Pons (tissue), 1 donor: Measurements from ENCODE around the gene POLR3E.
A peak's percentile ranks its signal among the peaks of the same experiment; 100 is the strongest.
"Not testable (repeated sequence)": the region's sequence is repeated elsewhere in the genome, so short reads cannot be mapped to it uniquely, and the experiment has no call there.

Experiments
- DNase-seq: peaks from one replicate; pipeline ENCODE4 v3.0.0-alpha.2; 2016; ENCODE audit warnings: low spot score

POLR3E gene

GRCh38 chr16:22335668-22336246 is 38.5 kb downstream of the POLR3E start:
- DNase-seq, result no peak

GRCh38 chr16:22336581-22336980 is 39.4 kb downstream of the POLR3E start:
- DNase-seq, result no peak

GRCh38 chr16:22337045-22337444 is 39.8 kb downstream of the POLR3E start:
- DNase-seq, result no peak

GRCh38 chr16:22337849-22338635 is 40.8 kb downstream of the POLR3E start:
- DNase-seq, result no peak

GRCh38 chr16:22340945-22341344 is 43.7 kb downstream of the POLR3E start:
- DNase-seq, result no peak

- DNase-seq, result no peak
Observed at GRCh38 chr16:22342082-22342481, 44.9 kb downstream of the POLR3E start.

- peak; percentile 46 for DNase-seq
Observed at GRCh38 chr16:22346483-22346882, 49.3 kb downstream of the POLR3E start.

GRCh38 chr16:22347100-22347820 is 50.1 kb downstream of the POLR3E start:
- peak; percentile 17 for DNase-seq

GRCh38 chr16:22348291-22348690 is 51.1 kb downstream of the POLR3E start:
- DNase-seq, result no peak

GRCh38 chr16:22351017-22351416 is 53.8 kb downstream of the POLR3E start:
- not testable (repeated sequence) for DNase-seq

GRCh38 chr16:22352140-22352539 is 54.9 kb downstream of the POLR3E start:
- DNase-seq, result no peak

GRCh38 chr16:22352723-22353122 is 55.5 kb downstream of the POLR3E start:
- no peak for DNase-seq

GRCh38 chr16:22353191-22353919 is 56.1 kb downstream of the POLR3E start:
- DNase-seq, result peak; percentile 30

GRCh38 chr16:22353933-22354541 is 56.8 kb downstream of the POLR3E start:
- DNase-seq, result no peak

GRCh38 chr16:22355487-22355908 is 58.3 kb downstream of the POLR3E start:
- DNase-seq, result no peak

- no peak for DNase-seq
Observed at GRCh38 chr16:22356930-22357634, 59.9 kb downstream of the POLR3E start.

GRCh38 chr16:22357635-22357971 is 60.4 kb downstream of the POLR3E start:
- no peak for DNase-seq

GRCh38 chr16:22358000-22358399 is 60.8 kb downstream of the POLR3E start:
- DNase-seq, result no peak

- no peak for DNase-seq
Observed at GRCh38 chr16:22359679-22360078, 62.5 kb downstream of the POLR3E start.

GRCh38 chr16:22360963-22361659 is 63.9 kb downstream of the POLR3E start:
- no peak for DNase-seq

GRCh38 chr16:22364241-22364640 is 67.0 kb downstream of the POLR3E start:
- no peak for DNase-seq
